ENCODE measurements around the gene NANOS1.

Gene NANOS1

GRCh38 chr10:119029613-119030420, at the start of gene NANOS1:
TSS of gene NANOS1 (plus strand) at chr10:119029714. CDS start at chr10:119029802, 88 bp downstream.
- no peaks in the 10 kb centered on the region for H3K9me3 Mint-ChIP-seq
- ATAC-seq (replicated peaks) (peak; percentile 4 to 25), DNase-seq (peak; percentile 18)
- H3K4me1 Mint-ChIP-seq, result peaks cover 8 to 23% of the 10 kb centered on the region in 2 donors
- peaks cover 13 to 24% of the 10 kb centered on the region in 2 donors for H3K36me3 Mint-ChIP-seq
- peak within 1 kb of the TSS; percentile 56 to 73 for H3K4me3 Mint-ChIP-seq
- H3K27me3 Mint-ChIP-seq, result peaks cover 18 to 41% of the 10 kb centered on the region in 2 donors
- no peak within 1 kb of the TSS for H3K27ac Mint-ChIP-seq

- H3K27ac Mint-ChIP-seq, result no peak overlapping the region
- peaks cover 25 to 33% of the 10 kb centered on the region in 2 donors for H3K27me3 Mint-ChIP-seq
- H3K4me3 Mint-ChIP-seq, result no peak overlapping the region
- ATAC-seq (replicated peaks) (no peak), DNase-seq (no peak)
- peaks cover 0 to 1% of the 10 kb centered on the region in 2 donors for H3K4me1 Mint-ChIP-seq
- peaks cover 0 to 11% of the 10 kb centered on the region in 2 donors for H3K36me3 Mint-ChIP-seq
- peaks cover 10 to 15% of the 10 kb centered on the region in 2 donors for H3K9me3 Mint-ChIP-seq
These were observed 49.2 kb upstream of the NANOS1 start for GRCh38 chr10:118980135-118980865.

GRCh38 chr10:118980870-118981269, 48.6 kb upstream of the NANOS1 start:
- H3K27me3 Mint-ChIP-seq, result peaks cover 25 to 30% of the 10 kb centered on the region in 2 donors

GRCh38 chr10:118981946-118982345, 47.6 kb upstream of the NANOS1 start:
- Mint-ChIP-seq H3K4me3 (no peak overlapping the region), H3K9me3 (peaks cover 13 to 16% of the 10 kb centered on the region in 2 donors), H3K36me3 (peaks cover 0 to 12% of the 10 kb centered on the region in 2 donors), H3K4me1 (peaks cover 1 to 3% of the 10 kb centered on the region in 2 donors), H3K27ac (no peak overlapping the region), H3K27me3 (peaks cover 22 to 25% of the 10 kb centered on the region in 2 donors)
- DNase-seq (no peak), ATAC-seq (replicated peaks) (no peak)

More at GRCh38 chr10:118980870-118981269, 48.6 kb upstream of the NANOS1 start:
- peaks cover 0 to 12% of the 10 kb centered on the region in 2 donors for H3K36me3 Mint-ChIP-seq
- peaks cover 0 to 1% of the 10 kb centered on the region in 2 donors for H3K4me1 Mint-ChIP-seq
- no peak overlapping the region for H3K27ac Mint-ChIP-seq
- no peak overlapping the region for H3K4me3 Mint-ChIP-seq
- DNase-seq (no peak), ATAC-seq (replicated peaks) (no peak)
- H3K9me3 Mint-ChIP-seq, result peaks cover 16 to 18% of the 10 kb centered on the region in 2 donors

GRCh38 chr10:118982366-118982765, 47.1 kb upstream of the NANOS1 start:
- H3K4me3 Mint-ChIP-seq, result no peak overlapping the region
- peaks cover 1 to 7% of the 10 kb centered on the region in 2 donors for H3K4me1 Mint-ChIP-seq
- H3K9me3 Mint-ChIP-seq, result peaks cover 13 to 16% of the 10 kb centered on the region in 2 donors
- peaks cover 0 to 12% of the 10 kb centered on the region in 2 donors for H3K36me3 Mint-ChIP-seq
- ATAC-seq (replicated peaks) (no peak), DNase-seq (no peak)
- no peak overlapping the region for H3K27ac Mint-ChIP-seq
- H3K27me3 Mint-ChIP-seq, result peaks cover 22 to 25% of the 10 kb centered on the region in 2 donors

GRCh38 chr10:118983263-118983662, 46.3 kb upstream of the NANOS1 start:
- H3K9me3 Mint-ChIP-seq, result peaks cover 13 to 16% of the 10 kb centered on the region in 2 donors
- no peak for DNase-seq
- H3K36me3 Mint-ChIP-seq, result peaks cover 0 to 12% of the 10 kb centered on the region in 2 donors
- peaks cover 1 to 11% of the 10 kb centered on the region in 2 donors for H3K4me1 Mint-ChIP-seq
- H3K4me3 Mint-ChIP-seq, result no peak overlapping the region
- H3K27ac Mint-ChIP-seq, result no peak overlapping the region
- peaks cover 22 to 25% of the 10 kb centered on the region in 2 donors for H3K27me3 Mint-ChIP-seq
- ATAC-seq (replicated peaks), result no peak

GRCh38 chr10:118985576-118985975, 43.9 kb upstream of the NANOS1 start:
- peaks cover 0 to 12% of the 10 kb centered on the region in 2 donors for H3K36me3 Mint-ChIP-seq
- ATAC-seq (replicated peaks) (no peak), DNase-seq (no peak)
- no peak overlapping the region for H3K4me3 Mint-ChIP-seq
- no peak overlapping the region for H3K27ac Mint-ChIP-seq
- H3K27me3 Mint-ChIP-seq, result peaks cover 6 to 18% of the 10 kb centered on the region in 2 donors
- peaks cover 1 to 11% of the 10 kb centered on the region in 2 donors for H3K4me1 Mint-ChIP-seq
- peaks cover 15 to 16% of the 10 kb centered on the region in 2 donors for H3K9me3 Mint-ChIP-seq

- Mint-ChIP-seq H3K27me3 (peaks cover 6 to 21% of the 10 kb centered on the region in 2 donors), H3K9me3 (peaks cover 15 to 16% of the 10 kb centered on the region in 2 donors), H3K27ac (no peak overlapping the region), H3K4me1 (peaks cover 0 to 11% of the 10 kb centered on the region in 2 donors), H3K36me3 (peaks cover 0 to 12% of the 10 kb centered on the region in 2 donors), H3K4me3 (peak overlapping the region in 1 of 2 donors; percentile 35)
- ATAC-seq (replicated peaks) (peak in 1 of 2 donors; percentile 45), DNase-seq (no peak)
These were observed 42.4 kb upstream of the NANOS1 start for GRCh38 chr10:118986815-118987790.

GRCh38 chr10:118990326-118990725, 39.2 kb upstream of the NANOS1 start:
- Mint-ChIP-seq H3K27ac (no peak overlapping the region), H3K4me3 (no peak overlapping the region), H3K36me3 (no peaks in the 10 kb centered on the region), H3K27me3 (peaks cover 7 to 15% of the 10 kb centered on the region in 2 donors), H3K4me1 (peaks cover 0 to 11% of the 10 kb centered on the region in 2 donors), H3K9me3 (peaks cover 5 to 7% of the 10 kb centered on the region in 2 donors)
- DNase-seq (no peak), ATAC-seq (replicated peaks) (no peak)

GRCh38 chr10:118992496-118992895, 37.0 kb upstream of the NANOS1 start:
- Mint-ChIP-seq H3K27me3 (peaks cover 15 to 17% of the 10 kb centered on the region in 2 donors), H3K4me3 (no peak overlapping the region), H3K9me3 (peaks cover 0 to 2% of the 10 kb centered on the region in 2 donors), H3K4me1 (peaks cover 0 to 2% of the 10 kb centered on the region in 2 donors), H3K27ac (no peak overlapping the region), H3K36me3 (no peaks in the 10 kb centered on the region)
- ATAC-seq (replicated peaks), result no peak
- DNase-seq, result no peak

GRCh38 chr10:118993214-118993613, 36.3 kb upstream of the NANOS1 start:
- Mint-ChIP-seq H3K36me3 (no peaks in the 10 kb centered on the region), H3K27ac (no peak overlapping the region), H3K4me1 (no peaks in the 10 kb centered on the region), H3K27me3 (peaks cover 22 to 23% of the 10 kb centered on the region in 2 donors), H3K4me3 (no peak overlapping the region), H3K9me3 (peaks cover 0 to 2% of the 10 kb centered on the region in 2 donors)
- no peak for DNase-seq
- no peak for ATAC-seq (replicated peaks)

GRCh38 chr10:118994321-118994720, 35.2 kb upstream of the NANOS1 start:
- H3K27ac Mint-ChIP-seq, result no peak overlapping the region
- no peak for DNase-seq
- peaks cover 20 to 28% of the 10 kb centered on the region in 2 donors for H3K27me3 Mint-ChIP-seq
- no peaks in the 10 kb centered on the region for H3K4me1 Mint-ChIP-seq
- peaks cover 0 to 2% of the 10 kb centered on the region in 2 donors for H3K9me3 Mint-ChIP-seq
- no peak for ATAC-seq (replicated peaks)
- H3K36me3 Mint-ChIP-seq, result no peaks in the 10 kb centered on the region
- no peak overlapping the region for H3K4me3 Mint-ChIP-seq

GRCh38 chr10:118995739-118996138, 33.8 kb upstream of the NANOS1 start:
- H3K27me3 Mint-ChIP-seq, result peaks cover 20 to 28% of the 10 kb centered on the region in 2 donors
- ATAC-seq (replicated peaks) (no peak), DNase-seq (no peak)
- H3K9me3 Mint-ChIP-seq, result no peaks in the 10 kb centered on the region
- no peak overlapping the region for H3K27ac Mint-ChIP-seq
- H3K36me3 Mint-ChIP-seq, result no peaks in the 10 kb centered on the region
- no peak overlapping the region for H3K4me3 Mint-ChIP-seq
- no peaks in the 10 kb centered on the region for H3K4me1 Mint-ChIP-seq
